ENCODE measurements around the gene KRT75. TPM values are rescaled to one million over a fixed set of nuclear protein-coding genes. Genes with fewer than 3 reads are reported as not detected.
A peak's percentile ranks its signal among the peaks of the same experiment; 100 is the strongest.

Gene KRT75
- total RNA-seq, 2 donors from 2014 or later: 0.10 TPM; not detected in 1

- H3K4me3 ChIP-seq: no peak overlapping the region
- H3K27ac ChIP-seq: no peak overlapping the region
- no peaks in the 10 kb centered on the region for H3K36me3 ChIP-seq
- peak; percentile 39 for DNase-seq
- no peak overlapping the region for H3K9ac ChIP-seq (ENCODE audit: low read depth in 2 of 2, low read length in 2 of 2)
- intact Hi-C loops (cut with DNase I): loop anchor here (5.0 kb wide), 1 partner anchor 116 kb away; no protein-coding TSS in a partner anchor
- H3K4me1 ChIP-seq: no peaks in the 10 kb centered on the region
- no peaks in the 10 kb centered on the region for H3K27me3 ChIP-seq
- no peak for TF ChIP-seq CTCF (IDR thresholded peaks at IDR 0.05)
- no peaks in the 10 kb centered on the region for H3K9me3 ChIP-seq
Observed at GRCh38 chr12:52390739-52391617, 43.2 kb downstream of the KRT75 start.

- DNase-seq: no peak
- Histone ChIP-seq H3K9me3 (no peaks in the 10 kb centered on the region), H3K4me1 (no peaks in the 10 kb centered on the region), H3K36me3 (no peaks in the 10 kb centered on the region), H3K4me3 (no peak overlapping the region), H3K27me3 (no peaks in the 10 kb centered on the region), H3K9ac (ENCODE audit: low read depth in 2 of 2, low read length in 2 of 2) (no peak overlapping the region), H3K27ac (no peak overlapping the region)
- intact Hi-C loops (cut with DNase I): loop anchor here (5.0 kb wide), 1 partner anchor 118 kb away; no protein-coding TSS in a partner anchor
- TF ChIP-seq CTCF (IDR thresholded peaks at IDR 0.05): no peak
Observed at GRCh38 chr12:52389313-52390207, 44.6 kb downstream of the KRT75 start.

- intact Hi-C loops (cut with DNase I): no loop called here
- no peaks in the 10 kb centered on the region for H3K9me3 ChIP-seq
- H3K27ac ChIP-seq: no peak overlapping the region
- no peaks in the 10 kb centered on the region for H3K36me3 ChIP-seq
- no peak for DNase-seq
- H3K4me3 ChIP-seq: no peak overlapping the region
- no peaks in the 10 kb centered on the region for H3K27me3 ChIP-seq
- no peak overlapping the region for H3K9ac ChIP-seq (ENCODE audit: low read depth in 2 of 2, low read length in 2 of 2)
- no peaks in the 10 kb centered on the region for H3K4me1 ChIP-seq
- no peak for TF ChIP-seq CTCF (IDR thresholded peaks at IDR 0.05)
Observed at GRCh38 chr12:52387859-52388258, 46.3 kb downstream of the KRT75 start.

- no peak for TF ChIP-seq CTCF (IDR thresholded peaks at IDR 0.05)
- H3K4me1 ChIP-seq: no peaks in the 10 kb centered on the region
- no peak within 1 kb of the TSS for H3K9ac ChIP-seq (ENCODE audit: low read depth in 2 of 2, low read length in 2 of 2)
- no peaks in the 10 kb centered on the region for H3K36me3 ChIP-seq
- intact Hi-C loops (cut with DNase I): no loop called here
- H3K27me3 ChIP-seq: no peaks in the 10 kb centered on the region
- no peak within 1 kb of the TSS for H3K4me3 ChIP-seq
- DNase-seq: no peak
- H3K9me3 ChIP-seq: no peaks in the 10 kb centered on the region
- H3K27ac ChIP-seq: no peak within 1 kb of the TSS
Observed at GRCh38 chr12:52385226-52385702, 48.9 kb downstream of the KRT75 start, which contains the start of gene KRT84. Gene KRT84, minus strand, starts transcription at chr12:52385652. Its CDS starts 67 bp downstream, at chr12:52385585.

- DNase-seq: no peak
- Histone ChIP-seq H3K36me3 (no peaks in the 10 kb centered on the region), H3K4me1 (no peaks in the 10 kb centered on the region), H3K9me3 (no peaks in the 10 kb centered on the region), H3K27ac (no peak overlapping the region), H3K4me3 (no peak overlapping the region), H3K9ac (ENCODE audit: low read depth in 2 of 2, low read length in 2 of 2) (no peak overlapping the region), H3K27me3 (no peaks in the 10 kb centered on the region)
- intact Hi-C loops (cut with DNase I): no loop called here
- TF ChIP-seq CTCF (IDR thresholded peaks at IDR 0.05): no peak
Observed at GRCh38 chr12:52383331-52383730, 50.8 kb downstream of the KRT75 start.

All from colonic mucosa (tissue), 4 donors.